Activated CD4-positive, alpha-beta T cell treated with anti-CD3 and anti-CD28 coated beads for 48 hours (primary cell): ENCODE data around the gene PUS10.
"Not testable (repeated sequence)": the region's sequence is repeated elsewhere in the genome, so short reads cannot be mapped to it uniquely, and the experiment has no call there.

Source experiments
- DNase-seq: peaks from one replicate; pipeline ENCODE4 v3.0.0-alpha.2; 2020

PUS10 gene

GRCh38 chr2:60965499-60965785 is 52.6 kb downstream of the PUS10 start:
- no peak for DNase-seq

- DNase-seq = no peak
Observed at GRCh38 chr2:60964651-60965498, 53.2 kb downstream of the PUS10 start.

- DNase-seq = no peak
Observed at GRCh38 chr2:60963190-60963589, 54.9 kb downstream of the PUS10 start.

GRCh38 chr2:60962528-60962927 is 55.5 kb downstream of the PUS10 start:
- no peak for DNase-seq

- no peak for DNase-seq
Observed at GRCh38 chr2:60961457-60961856, 56.6 kb downstream of the PUS10 start.

GRCh38 chr2:60960706-60961105 is 57.3 kb downstream of the PUS10 start:
- DNase-seq = no peak

GRCh38 chr2:60959501-60959900 is 58.6 kb downstream of the PUS10 start:
- DNase-seq = no peak

GRCh38 chr2:60958800-60959199 is 59.3 kb downstream of the PUS10 start:
- DNase-seq = no peak

- DNase-seq = no peak
Observed at GRCh38 chr2:60958361-60958760, 59.7 kb downstream of the PUS10 start.

GRCh38 chr2:60957643-60958042 is 60.4 kb downstream of the PUS10 start:
- DNase-seq = no peak

GRCh38 chr2:60957224-60957623 is 60.8 kb downstream of the PUS10 start:
- DNase-seq = no peak

GRCh38 chr2:60954139-60954538 is 63.9 kb downstream of the PUS10 start:
- no peak for DNase-seq

GRCh38 chr2:60948926-60949579 is 69.0 kb downstream of the PUS10 start:
- DNase-seq = no peak

GRCh38 chr2:60948161-60948560 is 69.9 kb downstream of the PUS10 start:
- no peak for DNase-seq

GRCh38 chr2:60947056-60947455 is 71.0 kb downstream of the PUS10 start:
- DNase-seq = no peak

GRCh38 chr2:60945341-60945740 is 72.7 kb downstream of the PUS10 start:
- DNase-seq = no peak

GRCh38 chr2:60939622-60940021 is 78.4 kb downstream of the PUS10 start:
- no peak for DNase-seq

GRCh38 chr2:60938301-60938700 is 79.8 kb downstream of the PUS10 start:
- no peak for DNase-seq

GRCh38 chr2:60936757-60937156 is 81.3 kb downstream of the PUS10 start:
- no peak for DNase-seq

- DNase-seq = no peak
Observed at GRCh38 chr2:60934165-60934722, 83.8 kb downstream of the PUS10 start.

GRCh38 chr2:60932954-60933353 is 85.1 kb downstream of the PUS10 start:
- DNase-seq = no peak

- DNase-seq = not testable (repeated sequence)
Observed at GRCh38 chr2:60932061-60932460, 86.0 kb downstream of the PUS10 start.

GRCh38 chr2:60926741-60927552 is 91.1 kb downstream of the PUS10 start:
- DNase-seq = no peak
